Neural cell (in vitro differentiated cells): ENCODE measurements around the gene TRPM3. TPM values are rescaled to one million over a fixed set of nuclear protein-coding genes. Genes with fewer than 3 reads are reported as not detected.

Source experiments
- H2AFZ ChIP-seq: fragments of 200-600, 300-800 bp; sonication (generic), shearing (Covaris generic); 2 replicates; pipeline ENCODE4 v1.6.0; 2014; ENCODE audit warnings: low read depth, mild to moderate bottlenecking, antibody characterized with exemption, low read length, moderate library complexity
- H3F3A ChIP-seq: fragments of 200-600 bp; shearing (Covaris generic); 2 replicates; pipeline ENCODE4 v1.6.1; 2016; ENCODE audit warnings: mild to moderate bottlenecking, moderate library complexity, mixed read lengths, antibody characterized with exemption, low read length; ENCODE audit not compliant: insufficient read depth, poor library complexity, severe bottlenecking
- H3K27ac ChIP-seq: fragments of 200-600, 300-800 bp; sonication (generic), shearing (Covaris generic); 2 replicates; pipeline ENCODE4 v1.5.1; 2014; ENCODE audit warnings: mild to moderate bottlenecking, low read length, moderate library complexity
- H3K27me3 ChIP-seq: fragments of 300-800, 200-600 bp; sonication (generic), shearing (Covaris generic); 2 replicates; pipeline ENCODE4 v1.6.0; 2014; ENCODE audit warnings: mild to moderate bottlenecking, low read depth, low read length, moderate library complexity; ENCODE audit not compliant: insufficient read depth
- H3K36me3 ChIP-seq: fragments of 300-800, 200-600 bp; sonication (generic), shearing (Covaris generic); 2 replicates; pipeline ENCODE4 v1.5.1; 2014; ENCODE audit warnings: mild to moderate bottlenecking, antibody characterized with exemption, low read length, moderate library complexity; ENCODE audit not compliant: insufficient read depth
- H3K4me2 ChIP-seq: fragments of 300-800, 200-600 bp; sonication (generic), shearing (Covaris generic); 2 replicates; pipeline ENCODE4 v1.6.0; 2014; ENCODE audit warnings: mild to moderate bottlenecking, low read length
- H3K4me3 ChIP-seq: fragments of 300-800, 200-600 bp; sonication (generic), shearing (Covaris generic); 2 replicates; pipeline ENCODE4 v1.5.1; 2014; ENCODE audit warnings: mild to moderate bottlenecking, low read length, moderate library complexity
- H3K79me2 ChIP-seq: fragments of 200-600 bp; shearing (Covaris generic); replicated peaks from 2 replicates; pipeline ENCODE4 v1.6.0; 2014; ENCODE audit warnings: mild to moderate bottlenecking, low read length, moderate library complexity; ENCODE audit not compliant: insufficient read depth
- H3K9ac ChIP-seq: fragments of 300-800, 200-600 bp; sonication (generic), shearing (Covaris generic); 2 replicates; pipeline ENCODE4 v1.6.1; 2016; ENCODE audit warnings: mild to moderate bottlenecking, low read length, mixed read lengths
- H3K9me2 ChIP-seq: fragments of 200-600 bp; shearing (Covaris generic); 2 replicates; pipeline ENCODE4 v1.6.1; 2016; ENCODE audit warnings: mild to moderate bottlenecking, low read length, mixed read lengths; ENCODE audit not compliant: insufficient read depth
- H3K9me3 ChIP-seq: fragments of 200-600, 300-800 bp; sonication (generic), shearing (Covaris generic); 2 replicates; pipeline ENCODE4 v1.6.1; 2016; ENCODE audit warnings: mild to moderate bottlenecking, mixed run types, low read length, moderate library complexity, mixed read lengths
- H4K20me1 ChIP-seq: fragments of 200-600 bp; shearing (Covaris generic); 2 replicates; pipeline ENCODE4 v1.6.1; 2016; ENCODE audit warnings: mild to moderate bottlenecking, mixed run types; ENCODE audit not compliant: insufficient read depth
- EP300 ChIP-seq: fragments of 450-650 bp; conservative IDR thresholded peaks from 2 replicates; pipeline ENCODE4 v1.6.1; 2014; ENCODE audit warnings: antibody characterized with exemption, mild to moderate bottlenecking, moderate library complexity; ENCODE audit not compliant: poor library complexity, severe bottlenecking
- EZH2 ChIP-seq: fragments of 200-600, 300-800 bp; shearing (Covaris generic), sonication (generic); IDR thresholded peaks from 2 replicates; pipeline ENCODE4 v1.6.1; 2014; ENCODE audit warnings: antibody characterized with exemption, low read length, borderline replicate concordance, mild to moderate bottlenecking; ENCODE audit not compliant: insufficient read depth, poor library complexity, severe bottlenecking
- MXI1 ChIP-seq: fragments of 450-650 bp; conservative IDR thresholded peaks from 2 replicates; pipeline ENCODE4 v1.6.1; 2014; ENCODE audit warnings: antibody characterized with exemption, mild to moderate bottlenecking; ENCODE audit not compliant: poor library complexity, severe bottlenecking
- POLR2AphosphoS5 ChIP-seq: IDR thresholded peaks from 2 replicates; pipeline ENCODE4 v1.6.1; 2012
- RAD21 ChIP-seq: fragments of 450-650 bp; conservative IDR thresholded peaks from 2 replicates; pipeline ENCODE4 v1.6.1; 2014; ENCODE audit warnings: antibody characterized with exemption, mild to moderate bottlenecking, moderate library complexity
- SMC3 ChIP-seq: fragments of 450-650 bp; conservative IDR thresholded peaks from 2 replicates; pipeline ENCODE4 v1.6.1; 2014; ENCODE audit warnings: antibody characterized with exemption, mild to moderate bottlenecking, moderate library complexity; ENCODE audit not compliant: poor library complexity
- TAF1 ChIP-seq: IDR thresholded peaks from 2 replicates; pipeline ENCODE4 v1.6.1; 2012; ENCODE audit warnings: low read depth
- polyA plus RNA-seq: library from polyadenylated mRNA; depleted of rRNA; stranded (reverse); fragments of >200 nt; gene quantifications from 2 replicates; pipeline ENCODE4 v1.2.3, GENCODE V29; 2014
- TF ChIP-seq, protein P1 (sequence below): fragments of 450-650 bp; IDR thresholded peaks from 2 replicates; pipeline ENCODE4 v1.5.1; 2014; ENCODE audit warnings: antibody characterized with exemption, mild to moderate bottlenecking, moderate library complexity; ENCODE audit not compliant: poor library complexity, severe bottlenecking
- TF ChIP-seq, protein P2 (sequence below): IDR thresholded peaks from 2 replicates; pipeline ENCODE4 v1.6.1; 2012; ENCODE audit warnings: borderline replicate concordance

Gene TRPM3
- polyA plus RNA-seq, 1 donor from 2014 or later, result 1.3 TPM

DNA sequence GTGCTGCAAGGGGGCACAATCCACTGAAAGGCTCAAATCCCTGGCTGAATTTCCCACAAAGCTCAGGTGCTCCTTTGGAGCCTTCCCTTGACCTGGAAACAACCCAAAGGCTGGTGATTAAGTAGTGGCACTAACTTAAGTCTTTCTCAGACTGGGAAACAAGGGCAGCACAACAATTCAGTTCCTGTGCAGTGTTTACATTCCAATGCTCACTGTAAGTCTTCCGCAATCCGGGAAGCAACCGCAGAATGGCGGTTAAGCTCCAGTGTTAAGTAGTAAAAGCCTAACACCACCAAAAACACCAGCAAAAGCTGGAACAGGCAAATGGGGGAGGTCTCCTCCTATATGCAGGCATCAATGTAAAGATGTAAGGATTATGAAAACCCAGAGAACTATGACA, 117.2 kb downstream of the TRPM3 start:
- Histone ChIP-seq H3K79me2 (no peaks in the 10 kb centered on the region), H3K36me3 (no peaks in the 10 kb centered on the region), H3K9ac (no peak overlapping the region), H3K4me3 (no peak overlapping the region), H3F3A (no peaks in the 10 kb centered on the region), H2AFZ (no peak overlapping the region), H3K27me3 (no peaks in the 10 kb centered on the region), H3K9me3 (peaks cover 13% of the 10 kb centered on the region), H3K4me2 (no peak overlapping the region), H3K9me2 (no peaks in the 10 kb centered on the region), H3K27ac (no peak overlapping the region), H4K20me1 (no peaks in the 10 kb centered on the region)
- TF ChIP-seq POLR2AphosphoS5 (no peak), EZH2 (no peak), RAD21 (no peak), MXI1 (no peak), TAF1 (no peak), SMC3 (no peak), EP300 (no peak)
- TF ChIP-seq, protein P1, sequence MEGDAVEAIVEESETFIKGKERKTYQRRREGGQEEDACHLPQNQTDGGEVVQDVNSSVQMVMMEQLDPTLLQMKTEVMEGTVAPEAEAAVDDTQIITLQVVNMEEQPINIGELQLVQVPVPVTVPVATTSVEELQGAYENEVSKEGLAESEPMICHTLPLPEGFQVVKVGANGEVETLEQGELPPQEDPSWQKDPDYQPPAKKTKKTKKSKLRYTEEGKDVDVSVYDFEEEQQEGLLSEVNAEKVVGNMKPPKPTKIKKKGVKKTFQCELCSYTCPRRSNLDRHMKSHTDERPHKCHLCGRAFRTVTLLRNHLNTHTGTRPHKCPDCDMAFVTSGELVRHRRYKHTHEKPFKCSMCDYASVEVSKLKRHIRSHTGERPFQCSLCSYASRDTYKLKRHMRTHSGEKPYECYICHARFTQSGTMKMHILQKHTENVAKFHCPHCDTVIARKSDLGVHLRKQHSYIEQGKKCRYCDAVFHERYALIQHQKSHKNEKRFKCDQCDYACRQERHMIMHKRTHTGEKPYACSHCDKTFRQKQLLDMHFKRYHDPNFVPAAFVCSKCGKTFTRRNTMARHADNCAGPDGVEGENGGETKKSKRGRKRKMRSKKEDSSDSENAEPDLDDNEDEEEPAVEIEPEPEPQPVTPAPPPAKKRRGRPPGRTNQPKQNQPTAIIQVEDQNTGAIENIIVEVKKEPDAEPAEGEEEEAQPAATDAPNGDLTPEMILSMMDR, result no peak
- TF ChIP-seq, protein P2, sequence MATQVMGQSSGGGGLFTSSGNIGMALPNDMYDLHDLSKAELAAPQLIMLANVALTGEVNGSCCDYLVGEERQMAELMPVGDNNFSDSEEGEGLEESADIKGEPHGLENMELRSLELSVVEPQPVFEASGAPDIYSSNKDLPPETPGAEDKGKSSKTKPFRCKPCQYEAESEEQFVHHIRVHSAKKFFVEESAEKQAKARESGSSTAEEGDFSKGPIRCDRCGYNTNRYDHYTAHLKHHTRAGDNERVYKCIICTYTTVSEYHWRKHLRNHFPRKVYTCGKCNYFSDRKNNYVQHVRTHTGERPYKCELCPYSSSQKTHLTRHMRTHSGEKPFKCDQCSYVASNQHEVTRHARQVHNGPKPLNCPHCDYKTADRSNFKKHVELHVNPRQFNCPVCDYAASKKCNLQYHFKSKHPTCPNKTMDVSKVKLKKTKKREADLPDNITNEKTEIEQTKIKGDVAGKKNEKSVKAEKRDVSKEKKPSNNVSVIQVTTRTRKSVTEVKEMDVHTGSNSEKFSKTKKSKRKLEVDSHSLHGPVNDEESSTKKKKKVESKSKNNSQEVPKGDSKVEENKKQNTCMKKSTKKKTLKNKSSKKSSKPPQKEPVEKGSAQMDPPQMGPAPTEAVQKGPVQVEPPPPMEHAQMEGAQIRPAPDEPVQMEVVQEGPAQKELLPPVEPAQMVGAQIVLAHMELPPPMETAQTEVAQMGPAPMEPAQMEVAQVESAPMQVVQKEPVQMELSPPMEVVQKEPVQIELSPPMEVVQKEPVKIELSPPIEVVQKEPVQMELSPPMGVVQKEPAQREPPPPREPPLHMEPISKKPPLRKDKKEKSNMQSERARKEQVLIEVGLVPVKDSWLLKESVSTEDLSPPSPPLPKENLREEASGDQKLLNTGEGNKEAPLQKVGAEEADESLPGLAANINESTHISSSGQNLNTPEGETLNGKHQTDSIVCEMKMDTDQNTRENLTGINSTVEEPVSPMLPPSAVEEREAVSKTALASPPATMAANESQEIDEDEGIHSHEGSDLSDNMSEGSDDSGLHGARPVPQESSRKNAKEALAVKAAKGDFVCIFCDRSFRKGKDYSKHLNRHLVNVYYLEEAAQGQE, result no peak

GRCh38 chr9:71003346-71003745, 118.1 kb downstream of the TRPM3 start:
- no peaks in the 10 kb centered on the region for H3F3A ChIP-seq
- no peak overlapping the region for H3K9ac ChIP-seq
- no peaks in the 10 kb centered on the region for H3K27me3 ChIP-seq
- no peak overlapping the region for H2AFZ ChIP-seq
- H3K9me2 ChIP-seq, result no peaks in the 10 kb centered on the region
- H3K9me3 ChIP-seq, result peaks cover 13% of the 10 kb centered on the region
- H3K36me3 ChIP-seq, result no peaks in the 10 kb centered on the region
- TF ChIP-seq EZH2, result no peak
- TF ChIP-seq POLR2AphosphoS5, result no peak
- no peak for TF ChIP-seq MXI1
- TF ChIP-seq, protein P2, result no peak
- TF ChIP-seq, protein P1, result no peak
- TF ChIP-seq EP300, result no peak
- TF ChIP-seq TAF1, result no peak
- TF ChIP-seq SMC3, result no peak
- TF ChIP-seq RAD21, result no peak
- H3K4me3 ChIP-seq, result no peak overlapping the region
- no peaks in the 10 kb centered on the region for H4K20me1 ChIP-seq
- no peaks in the 10 kb centered on the region for H3K79me2 ChIP-seq
- no peak overlapping the region for H3K4me2 ChIP-seq
- no peak overlapping the region for H3K27ac ChIP-seq
